Suprapubic skin (tissue), 4 donors: Measurements from ENCODE around the gene GPC4. TPM values are rescaled to one million over a fixed set of nuclear protein-coding genes. Genes with fewer than 3 reads are reported as not detected.
A peak's percentile ranks its signal among the peaks of the same experiment; 100 is the strongest.

ENCODE experiments used
- DNase-seq, 2 donors: peaks; one replicate each; pipeline ENCODE4 v3.0.0-alpha.2; 2019; ENCODE audit warnings: low spot score in 2 of 2
- H3K27ac ChIP-seq: fragments of 200-600 bp; sonication (generic); one replicate; pipeline ENCODE4 v1.5.1; 2019
- H3K27me3 ChIP-seq: fragments of 200-600 bp; sonication (generic); one replicate; pipeline ENCODE4 v1.5.1; 2019
- H3K36me3 ChIP-seq: fragments of 200-600 bp; sonication (generic); one replicate; pipeline ENCODE4 v1.5.1; 2019
- H3K4me1 ChIP-seq: fragments of 200-600 bp; sonication (generic); one replicate; pipeline ENCODE4 v1.5.1; 2019
- H3K4me3 ChIP-seq: fragments of 200-600 bp; sonication (generic); one replicate; pipeline ENCODE4 v1.5.1; 2019; ENCODE audit warnings: mild to moderate bottlenecking
- H3K9me3 ChIP-seq: fragments of 200-600 bp; sonication (generic); one replicate; pipeline ENCODE4 v1.5.1; 2019
- EP300 ChIP-seq: sonication (generic); formaldehyde crosslinking; IDR thresholded peaks from one replicate; pipeline ENCODE4 v1.6.1; 2017; ENCODE audit warnings: antibody characterized with exemption
- POLR2A ChIP-seq, 2 donors: fragments of 450-650 bp; IDR thresholded peaks; one replicate each; pipeline ENCODE4 v1.6.1; 2017; ENCODE audit warnings: antibody characterized with exemption in 2 of 2, mild to moderate bottlenecking in 2 of 2, moderate library complexity in 2 of 2
- POLR2AphosphoS5 ChIP-seq, 3 donors: sonication (generic); formaldehyde crosslinking; IDR thresholded peaks; one replicate each; pipeline ENCODE4 v1.6.1; 2017; ENCODE audit warnings: antibody characterized with exemption in 3 of 3
- WGBS: methylation state at CpG from one replicate; pipeline ENCODE4 v1.1.5; 2018; 5-methylcytosine and 5-hydroxymethylcytosine counted together
- total RNA-seq, 4 donors: library from RNA; depleted of rRNA; stranded (reverse); fragments of >200 nt; gene quantifications; one replicate each; pipeline ENCODE4 v1.1.0, GENCODE V29; 2016
- TF ChIP-seq, protein P1 (sequence below), 2 donors: fragments of 200-600 bp in 1 of 2; fragments of 450-650 bp in 1 of 2; sonication (generic) in 1 of 2; IDR thresholded peaks; one replicate each; pipeline ENCODE4 v1.5.1; 2016 to 2019; ENCODE audit warnings: antibody characterized with exemption in 2 of 2, mild to moderate bottlenecking in 1 of 2, moderate library complexity in 1 of 2

Gene GPC4
- 1 to 10 TPM; 2.3 to 4.1 (median 3.1) TPM for total RNA-seq

DNA sequence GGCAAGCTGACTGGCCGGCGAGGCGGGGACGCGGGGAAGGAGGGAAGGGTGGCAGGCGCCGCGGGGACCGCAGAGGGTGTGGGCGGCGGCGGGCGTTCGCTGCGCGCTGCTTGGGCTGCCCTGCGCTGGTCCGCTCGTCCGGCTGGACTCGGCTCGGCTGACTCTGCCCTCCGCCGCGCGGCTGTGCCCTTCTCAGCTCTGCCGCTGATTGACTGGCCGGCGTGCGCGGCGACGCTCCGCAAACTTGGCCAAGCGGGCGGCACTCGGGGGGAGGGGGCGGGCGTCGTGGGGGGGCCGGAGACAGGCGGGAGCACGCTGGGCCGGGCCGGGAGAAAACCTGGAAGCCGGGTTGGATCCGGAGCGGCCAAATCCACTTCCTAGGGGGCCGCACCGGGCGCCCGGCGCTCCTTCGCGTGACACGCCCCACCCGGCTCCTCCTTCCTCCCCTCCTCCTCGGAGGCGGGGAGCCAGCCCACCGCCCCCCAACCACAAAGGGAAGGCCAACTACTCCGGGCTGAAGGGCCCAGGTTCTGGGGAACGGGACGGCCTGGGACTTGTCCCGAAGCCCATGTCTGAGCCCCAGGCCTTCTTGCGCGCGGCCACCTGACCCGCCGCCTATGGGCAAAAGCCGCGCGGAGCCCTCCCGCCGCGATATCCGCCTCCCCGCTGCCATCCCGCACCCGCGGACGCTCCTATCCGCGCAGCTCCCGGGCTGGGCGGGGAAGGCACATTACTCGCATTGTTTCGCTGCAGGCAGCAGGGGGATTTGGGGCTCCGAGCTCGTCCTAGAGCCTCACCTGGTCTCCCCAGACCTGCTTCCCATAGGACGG lies at the start of gene GPC4:
Gene GPC4 (minus strand): TSS at position 214 of the 830 bp plus-strand sequence. CDS start 524 bp downstream, outside the sequence.
- H3K27me3 ChIP-seq: no peaks in the 10 kb centered on the region
- H3K4me1 ChIP-seq: no peaks in the 10 kb centered on the region
- peak within 1 kb of the TSS; percentile 29 for H3K27ac ChIP-seq
- H3K9me3 ChIP-seq: no peaks in the 10 kb centered on the region
- 30% methylated on average over 36 of the region's 90 CpGs for WGBS
- TF ChIP-seq EP300: no peak
- TF ChIP-seq, protein P1, sequence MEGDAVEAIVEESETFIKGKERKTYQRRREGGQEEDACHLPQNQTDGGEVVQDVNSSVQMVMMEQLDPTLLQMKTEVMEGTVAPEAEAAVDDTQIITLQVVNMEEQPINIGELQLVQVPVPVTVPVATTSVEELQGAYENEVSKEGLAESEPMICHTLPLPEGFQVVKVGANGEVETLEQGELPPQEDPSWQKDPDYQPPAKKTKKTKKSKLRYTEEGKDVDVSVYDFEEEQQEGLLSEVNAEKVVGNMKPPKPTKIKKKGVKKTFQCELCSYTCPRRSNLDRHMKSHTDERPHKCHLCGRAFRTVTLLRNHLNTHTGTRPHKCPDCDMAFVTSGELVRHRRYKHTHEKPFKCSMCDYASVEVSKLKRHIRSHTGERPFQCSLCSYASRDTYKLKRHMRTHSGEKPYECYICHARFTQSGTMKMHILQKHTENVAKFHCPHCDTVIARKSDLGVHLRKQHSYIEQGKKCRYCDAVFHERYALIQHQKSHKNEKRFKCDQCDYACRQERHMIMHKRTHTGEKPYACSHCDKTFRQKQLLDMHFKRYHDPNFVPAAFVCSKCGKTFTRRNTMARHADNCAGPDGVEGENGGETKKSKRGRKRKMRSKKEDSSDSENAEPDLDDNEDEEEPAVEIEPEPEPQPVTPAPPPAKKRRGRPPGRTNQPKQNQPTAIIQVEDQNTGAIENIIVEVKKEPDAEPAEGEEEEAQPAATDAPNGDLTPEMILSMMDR (IDR thresholded peaks at IDR 0.05): no peak
- H3K36me3 ChIP-seq: no peaks in the 10 kb centered on the region
- peak within 1 kb of the TSS; percentile 64 for H3K4me3 ChIP-seq
- DNase-seq: peak in 1 of 2 donors; percentile 70

DNA sequence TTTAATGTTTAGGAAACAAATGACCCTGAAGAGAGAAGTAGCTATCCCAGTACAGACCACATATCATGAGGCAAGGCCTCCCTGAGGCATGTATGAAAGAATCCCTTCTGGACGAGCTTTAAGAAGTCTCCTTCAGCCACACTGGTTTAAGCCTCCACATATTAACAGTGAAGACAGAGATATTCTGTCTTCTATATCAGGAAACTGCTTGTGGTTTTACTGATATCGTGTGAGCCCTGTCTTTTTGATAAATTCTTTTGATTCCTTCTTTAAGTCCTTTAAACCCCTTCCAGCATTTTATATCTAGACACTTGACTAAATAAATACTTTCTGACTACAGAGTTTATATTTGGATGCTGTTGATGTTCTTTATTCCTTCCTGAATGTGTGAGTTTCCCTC lies 45.9 kb upstream of the GPC4 start:
- Histone ChIP-seq H3K4me1 (no peaks in the 10 kb centered on the region), H3K36me3 (no peaks in the 10 kb centered on the region), H3K9me3 (no peaks in the 10 kb centered on the region), H3K27ac (no peak overlapping the region), H3K27me3 (no peaks in the 10 kb centered on the region), H3K4me3 (no peak overlapping the region)
- no peak for DNase-seq
- 62% methylated on average over 2 of the region's 2 CpGs for WGBS
- TF ChIP-seq, protein P1 (IDR thresholded peaks at IDR 0.05): no peak
- TF ChIP-seq EP300: no peak
- no peak for TF ChIP-seq POLR2A (IDR thresholded peaks at IDR 0.05)
- no peak for TF ChIP-seq POLR2AphosphoS5 (IDR thresholded peaks at IDR 0.05)

DNA sequence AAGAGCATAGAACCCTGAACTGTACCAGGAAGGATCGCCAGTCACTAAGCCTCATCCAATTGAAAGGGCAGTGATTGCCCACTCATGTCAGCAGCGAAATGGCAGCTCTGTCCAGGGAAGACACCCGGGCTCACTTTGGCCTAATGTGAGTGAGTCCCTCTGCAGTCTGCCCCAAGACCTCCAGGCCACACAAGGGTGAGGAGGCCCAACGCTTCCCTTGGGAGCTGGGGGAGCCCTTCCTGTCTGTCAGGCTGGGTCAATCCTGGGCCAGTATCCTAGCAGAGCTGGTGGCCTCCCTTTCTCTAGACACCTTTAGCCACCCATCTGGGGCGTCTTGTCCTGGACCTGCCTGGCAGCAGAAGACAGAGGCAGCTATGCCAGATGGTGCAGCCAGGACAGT lies 39.6 kb upstream of the GPC4 start:
- 75% methylated on average over 4 of the region's 5 CpGs for WGBS

DNA sequence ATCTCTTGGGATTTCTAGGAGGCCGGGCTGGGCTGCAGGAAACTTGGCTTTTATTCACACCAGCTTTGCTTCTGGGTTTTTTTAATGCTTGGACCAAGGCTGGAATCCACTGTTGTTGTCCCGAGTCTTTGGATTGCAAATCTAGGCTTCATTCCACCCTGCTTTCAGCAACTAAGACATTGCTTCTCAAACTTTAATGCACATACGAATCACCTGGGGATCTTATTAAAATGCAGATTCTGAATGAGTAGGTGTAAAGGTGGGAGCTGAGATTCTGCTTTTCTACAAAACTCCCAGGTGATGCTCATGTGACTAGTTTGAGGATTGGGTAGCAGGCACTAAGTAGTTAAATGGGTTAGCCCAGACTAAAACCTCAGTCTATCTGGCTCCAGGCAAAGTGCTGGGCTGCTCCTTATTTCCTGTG lies 39.2 kb upstream of the GPC4 start:
- Histone ChIP-seq H3K4me1 (no peaks in the 10 kb centered on the region), H3K36me3 (no peaks in the 10 kb centered on the region), H3K27ac (no peak overlapping the region), H3K27me3 (no peaks in the 10 kb centered on the region), H3K9me3 (no peaks in the 10 kb centered on the region), H3K4me3 (no peak overlapping the region)
- DNase-seq: no peak
- TF ChIP-seq EP300: no peak
- TF ChIP-seq POLR2A (IDR thresholded peaks at IDR 0.05): no peak
- TF ChIP-seq, protein P1 (IDR thresholded peaks at IDR 0.05): no peak
- WGBS: 50% methylated on average over 3 of the region's 3 CpGs

More for the DNA sequence above, 39.6 kb upstream of the GPC4 start:
- no peaks in the 10 kb centered on the region for H3K9me3 ChIP-seq
- H3K27me3 ChIP-seq: no peaks in the 10 kb centered on the region
- no peak overlapping the region for H3K27ac ChIP-seq
- no peaks in the 10 kb centered on the region for H3K4me1 ChIP-seq
- no peak for TF ChIP-seq POLR2AphosphoS5 (IDR thresholded peaks at IDR 0.05)
- no peak for TF ChIP-seq POLR2A (IDR thresholded peaks at IDR 0.05)
- TF ChIP-seq, protein P1 (IDR thresholded peaks at IDR 0.05): no peak
- TF ChIP-seq EP300: no peak
- DNase-seq: no peak
- no peak overlapping the region for H3K4me3 ChIP-seq
- H3K36me3 ChIP-seq: no peaks in the 10 kb centered on the region

DNA sequence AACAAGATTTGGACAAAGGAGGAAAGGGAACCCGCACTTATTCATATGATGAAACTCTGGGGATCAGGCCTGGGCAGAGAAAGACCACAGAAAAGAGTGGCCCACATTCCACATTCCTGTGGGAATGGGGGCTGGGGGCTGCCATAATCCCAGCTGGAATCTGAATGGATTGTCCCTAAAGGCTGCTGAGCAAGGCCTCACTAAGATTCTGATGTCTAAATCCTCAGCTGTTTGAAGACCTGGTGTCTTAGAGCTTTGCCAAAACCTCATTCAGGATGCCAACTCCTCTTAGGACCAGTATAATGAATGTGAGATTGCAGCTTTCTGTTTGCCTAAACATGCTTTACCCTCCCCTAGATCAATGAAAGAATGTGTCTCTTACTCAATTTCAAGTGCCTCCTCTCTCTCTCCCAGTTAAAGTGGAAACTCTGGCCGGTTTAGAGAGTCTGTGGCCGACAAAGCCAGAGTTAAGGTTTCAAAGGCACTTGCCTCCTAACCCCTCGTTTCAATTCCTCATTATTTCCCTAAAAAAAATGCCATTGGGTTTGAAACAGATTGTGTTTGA lies 33.3 kb upstream of the GPC4 start:
- no peaks in the 10 kb centered on the region for H3K9me3 ChIP-seq
- DNase-seq: no peak
- H3K4me3 ChIP-seq: no peak overlapping the region
- H3K36me3 ChIP-seq: no peaks in the 10 kb centered on the region
- H3K4me1 ChIP-seq: no peaks in the 10 kb centered on the region
- 57% methylated on average over 4 of the region's 4 CpGs for WGBS
- no peaks in the 10 kb centered on the region for H3K27me3 ChIP-seq
- no peak overlapping the region for H3K27ac ChIP-seq
- TF ChIP-seq POLR2A (IDR thresholded peaks at IDR 0.05) (no peak), POLR2AphosphoS5 (IDR thresholded peaks at IDR 0.05) (no peak)
